ENCODE measurements around the gene ABCB9. TPM values are rescaled to one million over a fixed set of nuclear protein-coding genes. Genes with fewer than 3 reads are reported as not detected.
A peak's percentile ranks its signal among the peaks of the same experiment; 100 is the strongest.

Gene ABCB9
- total and polyA plus RNA-seq, 2 of the 8 experiments (the other 6 are each of a cell fraction or from before 2014, with no cell fraction given) = 3.8 to 8.0 TPM

- Histone ChIP-seq H3K79me1 (ENCODE audit: low read depth, low read length) (peaks cover 7% of the 10 kb centered on the region; the same call in 1 of the 2 replicates), H4K8ac (ENCODE audit: extremely low read depth, insufficient read depth, low read length) (no peak overlapping the region), H2BK120ac (replicated peaks; ENCODE audit: low read depth, low read length) (no peak overlapping the region), H3K36me3 (ENCODE audit: control insufficient read depth in 2 of 4, insufficient read depth in 4 of 4, low read length in 3 of 4) (no peaks in the 10 kb centered on the region), H3K14ac (ENCODE audit: insufficient read length) (no peak overlapping the region), H2BK15ac (ENCODE audit: low read length) (no peak overlapping the region), H3K18ac (ENCODE audit: extremely low read depth, low read length) (no peak overlapping the region), H3K9me3 (ENCODE audit: insufficient read depth in 2 of 2, low read depth in 1 of 2, low read length in 1 of 2) (no peaks in the 10 kb centered on the region), H3K56ac (replicated peaks; ENCODE audit: insufficient read length, low read depth, low read length) (no peak overlapping the region), H4K5ac (ENCODE audit: insufficient read length, low read depth, low read length) (no peak overlapping the region), H4K20me1 (replicated peaks in 1 of 2; ENCODE audit: control insufficient read depth in 1 of 2, insufficient read depth in 2 of 2, low read length in 2 of 2) (peaks cover 0 to 4% of the 10 kb centered on the region in 2 experiments), H2BK12ac (ENCODE audit: low read depth, low read length) (no peak overlapping the region), H3K79me2 (ENCODE audit: control insufficient read depth in 1 of 2, insufficient read depth in 2 of 2, low read length in 2 of 2) (peaks cover 0 to 10% of the 10 kb centered on the region in 2 experiments; a peak in 1 of 4 replicates), H3K4me3 (ENCODE audit: extremely low read depth in 1 of 4, insufficient read depth in 2 of 4, low read depth in 3 of 4, low read length in 4 of 4) (peak overlapping the region; percentile 85 to 96 (median 89)), H3K27me3 (replicated peaks in 1 of 4; ENCODE audit: control insufficient read depth in 3 of 4, extremely low read depth in 1 of 4, insufficient read depth in 3 of 4, low read length in 3 of 4) (no peaks in the 10 kb centered on the region), H3K4me1 (replicated peaks in 1 of 4; ENCODE audit: control insufficient read depth in 3 of 4, insufficient read depth in 4 of 4, low read length in 3 of 4) (peaks cover 0 to 15% (median 8%) of the 10 kb centered on the region in 4 experiments; a peak in 6 of 7 replicates), H4K91ac (replicated peaks; ENCODE audit: insufficient read length, low read length) (no peak overlapping the region), H2AK5ac (ENCODE audit: low read depth, low read length) (no peak overlapping the region), H3K27ac (ENCODE audit: low read depth, low read length) (no peak overlapping the region), H3K23ac (ENCODE audit: insufficient read length) (no peak overlapping the region), H3K4ac (replicated peaks; ENCODE audit: insufficient read length, low read depth, low read length) (no peak overlapping the region), H2AFZ (ENCODE audit: low read length) (no peak overlapping the region), H3K9ac (replicated peaks in 1 of 4; ENCODE audit: extremely low read depth in 1 of 4, low read depth in 3 of 4, low read length in 3 of 4) (peak overlapping the region; percentile 41 to 81 (median 74); a peak in 6 of 7 replicates), H3K4me2 (ENCODE audit: insufficient read depth in 1 of 2, low read depth in 2 of 2, low read length in 2 of 2) (peak overlapping the region; percentile 83 to 96), H3K23me2 (ENCODE audit: low read depth, low read length) (peaks cover 18% of the 10 kb centered on the region), H2BK5ac (ENCODE audit: low read depth, low read length) (no peak overlapping the region), H2BK20ac (ENCODE audit: low read length) (no peak overlapping the region)
- FAIRE-seq (no peak), DNase-seq (ENCODE audit: low read depth in 1 of 2, low spot score in 2 of 2) (no peak)
- 46% methylated on average over 8 of the region's 8 CpGs; no CpG with 5 or more reads in 1 of the 2 experiments for WGBS, 2 experiments (ENCODE audit: extremely low coverage in 1 of 2, insufficient coverage in 1 of 2, insufficient read length in 1 of 2, insufficient replicate concordance in 2 of 2, low coverage in 1 of 2, low lambda C conversion rate in 2 of 2, missing lambda C conversion rate in 1 of 2)
- CTCF ChIA-PET (ENCODE audit: partially characterized antibody) = interaction anchor here (0.8 to 1.7 kb wide), 5 partner anchors 43 to 129 kb away, joined by 3 read pairs; no protein-coding TSS in a partner anchor
- POLR2A ChIA-PET (ENCODE audit: partially characterized antibody) = interaction anchor here (1.0 to 3.3 kb wide), 12 partner anchors 8 to 257 kb away, joined by 3 to 21 read pairs (median 4); partner anchors contain the start of genes ABCB9, HIP1R, MPHOSPH9 and MTRFR
- TF ChIP-seq RXRA (IDR thresholded peaks at IDR 0.05; ENCODE audit: insufficient read depth, low read depth, low read length) (no peak), EGR1 (IDR thresholded peaks at IDR 0.05; ENCODE audit: borderline replicate concordance, low read depth, low read length) (no peak), SUZ12 (IDR thresholded peaks at IDR 0.05; ENCODE audit: low read length) (no peak), EZH2 (IDR thresholded peaks at IDR 0.05; ENCODE audit: low read depth, low read length, severe bottlenecking) (no peak), CHD1 (IDR thresholded peaks at IDR 0.05; ENCODE audit: low read depth, low read length) (no peak), ATF3 (IDR thresholded peaks at IDR 0.05; ENCODE audit: insufficient read depth, low read depth, low read length) (no peak), PHF8 (conservative IDR thresholded peaks at IDR 0.05; ENCODE audit: low read depth, low read length) (no peak), MAX (IDR thresholded peaks at IDR 0.05) (no peak), JUN (IDR thresholded peaks at IDR 0.05; ENCODE audit: low read depth, low read length) (no peak)
Measured at GRCh38 chr12:122975790-122976647, 9.8 kb upstream of the ABCB9 start.

Measured in H1 (cell line).